Hindlimb muscle (tissue), 1 donor: ENCODE measurements around the gene ANKRD65. TPM values are rescaled to one million over a fixed set of nuclear protein-coding genes. Genes with fewer than 3 reads are reported as not detected.
"Not testable (repeated sequence)": the region's sequence is repeated elsewhere in the genome, so short reads cannot be mapped to it uniquely, and the experiment has no call there.

Experiments used
- DNase-seq: peaks from one replicate; pipeline ENCODE4 v3.0.0-alpha.2; 2013
- polyA plus RNA-seq: library from polyadenylated mRNA; unstranded; fragments of 120-200 nt; gene quantifications from one replicate; pipeline ENCODE4 v1.2.1, GENCODE V29; 2013; ENCODE audit not compliant: insufficient read length

Gene ANKRD65
- polyA plus RNA-seq, 1 donor = 24.7 TPM

- no peak for DNase-seq
Measured at GRCh38 chr1:1393428-1393827, 27.6 kb downstream of the ANKRD65 start.

- DNase-seq = no peak
Measured at GRCh38 chr1:1393014-1393413, 28.1 kb downstream of the ANKRD65 start.

- no peak for DNase-seq
Measured at GRCh38 chr1:1391225-1391624, 29.9 kb downstream of the ANKRD65 start.

GRCh38 chr1:1390675-1391074 lies 30.4 kb downstream of the ANKRD65 start:
- no peak for DNase-seq

GRCh38 chr1:1388078-1388472 lies 33.0 kb downstream of the ANKRD65 start:
- DNase-seq = no peak

GRCh38 chr1:1387098-1388077 lies 33.7 kb downstream of the ANKRD65 start:
- DNase-seq = no peak

- DNase-seq = no peak
Measured at GRCh38 chr1:1385931-1386330, 35.1 kb downstream of the ANKRD65 start.

GRCh38 chr1:1385339-1385738 lies 35.7 kb downstream of the ANKRD65 start:
- DNase-seq = not testable (repeated sequence)

GRCh38 chr1:1381294-1381693 lies 39.8 kb downstream of the ANKRD65 start:
- no peak for DNase-seq

GRCh38 chr1:1380860-1381259 lies 40.2 kb downstream of the ANKRD65 start:
- no peak for DNase-seq

- DNase-seq = no peak
Measured at GRCh38 chr1:1377540-1378205, 43.4 kb downstream of the ANKRD65 start.

GRCh38 chr1:1376551-1377226 lies 44.4 kb downstream of the ANKRD65 start:
- no peak for DNase-seq

- peak; percentile 99 for DNase-seq
Measured at GRCh38 chr1:1374929-1375662, 46.0 kb downstream of the ANKRD65 start, which contains the start of gene AURKAIP1. Gene AURKAIP1 (minus strand): TSS chr1:1375207. CDS start chr1:1374756, 451 bp downstream.

- DNase-seq = no peak
Measured at GRCh38 chr1:1374589-1374928, 46.5 kb downstream of the ANKRD65 start.

GRCh38 chr1:1373815-1374588 lies 47.1 kb downstream of the ANKRD65 start:
- DNase-seq = no peak

GRCh38 chr1:1373051-1373814 lies 47.8 kb downstream of the ANKRD65 start:
- DNase-seq = no peak

GRCh38 chr1:1371746-1372711 lies 49.0 kb downstream of the ANKRD65 start:
- DNase-seq = no peak

GRCh38 chr1:1371364-1371745 lies 49.7 kb downstream of the ANKRD65 start:
- no peak for DNase-seq

- DNase-seq = no peak
Measured at GRCh38 chr1:1370771-1371300, 50.2 kb downstream of the ANKRD65 start.
